Liver (tissue), 9 donors: ENCODE measurements around the gene LSM14B. TPM values are rescaled to one million over a fixed set of nuclear protein-coding genes. Genes with fewer than 3 reads are reported as not detected.

Experiments used
- DNase-seq: peaks from one replicate; pipeline ENCODE4 v3.0.0-alpha.2; 2017; ENCODE audit warnings: low spot score
- H3K27ac ChIP-seq, 2 donors: one replicate each; pipeline ENCODE4 v1.7.0; 2013; ENCODE audit warnings: inconsistent platforms in 2 of 2, low read length in 2 of 2, control low read depth in 1 of 2, low read depth in 1 of 2, mild to moderate bottlenecking in 1 of 2
- H3K27me3 ChIP-seq, 4 donors: one replicate each; pipeline versions ENCODE4 v1.6.1 to v1.7.0; 2013; ENCODE audit warnings: low read length in 3 of 4, inconsistent platforms in 1 of 4, mild to moderate bottlenecking in 1 of 4, moderate library complexity in 1 of 4; ENCODE audit not compliant: control insufficient read depth in 4 of 4, insufficient read depth in 4 of 4
- H3K36me3 ChIP-seq, 4 donors: one replicate each; pipeline versions ENCODE4 v1.6.1 to v1.7.0; 2013; ENCODE audit warnings: low read length in 3 of 4, mild to moderate bottlenecking in 3 of 4, low read depth in 1 of 4, moderate library complexity in 1 of 4; ENCODE audit not compliant: control insufficient read depth in 4 of 4, insufficient read depth in 3 of 4
- H3K4me1 ChIP-seq, 4 donors: one replicate each; pipeline versions ENCODE4 v1.6.1 to v1.7.0; 2013; ENCODE audit warnings: low read length in 3 of 4, mild to moderate bottlenecking in 3 of 4, moderate library complexity in 1 of 4; ENCODE audit not compliant: control insufficient read depth in 4 of 4, insufficient read depth in 4 of 4
- H3K4me3 ChIP-seq, 3 donors: one replicate each; pipeline versions ENCODE4 v1.6.1 to v1.7.0; 2013; ENCODE audit warnings: low read length in 3 of 3, control low read depth in 1 of 3, low read depth in 1 of 3, mild to moderate bottlenecking in 1 of 3
- H3K9ac ChIP-seq, 2 donors: one replicate each; pipeline ENCODE4 v1.7.0; 2013; ENCODE audit warnings: low read length in 2 of 2, mild to moderate bottlenecking in 2 of 2, moderate library complexity in 2 of 2, control low read depth in 1 of 2, low read depth in 1 of 2
- H3K9me3 ChIP-seq, 4 donors: one replicate each; pipeline versions ENCODE4 v1.6.1 to v1.7.0; 2013; ENCODE audit warnings: low read length in 3 of 4; ENCODE audit not compliant: control insufficient read depth in 4 of 4
- CTCF ChIP-seq: fragments of 150-350 bp; IDR thresholded peaks from 2 replicates; pipeline ENCODE4 v1.5.1; 2017; ENCODE audit warnings: improper control_type of control experiment, low read depth, low read length; ENCODE audit not compliant: missing input control
- EGR1 ChIP-seq, 2 donors: IDR thresholded peaks; 2 replicates each; pipeline ENCODE4 v1.6.1; 2016 to 2018; ENCODE audit warnings: antibody characterized with exemption in 2 of 2, low read depth in 2 of 2
- FOXA1 ChIP-seq: IDR thresholded peaks from 2 replicates; pipeline ENCODE4 v1.6.1; 2016; ENCODE audit warnings: antibody characterized with exemption
- FOXA2 ChIP-seq: IDR thresholded peaks from 2 replicates; pipeline ENCODE4 v1.6.1; 2016; ENCODE audit warnings: antibody characterized with exemption
- GABPA ChIP-seq, 2 donors: IDR thresholded peaks in 1 of 2; conservative IDR thresholded peaks in 1 of 2; 2 replicates each; pipeline ENCODE4 v1.6.1; 2016; ENCODE audit warnings: antibody characterized with exemption in 2 of 2, mild to moderate bottlenecking in 1 of 2, moderate library complexity in 1 of 2
- HNF4A ChIP-seq, 2 donors: conservative IDR thresholded peaks; 2 replicates each; pipeline ENCODE4 v1.6.1; 2016; ENCODE audit warnings: antibody characterized with exemption in 2 of 2, mild to moderate bottlenecking in 2 of 2
- HNF4G ChIP-seq: IDR thresholded peaks from 2 replicates; pipeline ENCODE4 v1.6.1; 2016; ENCODE audit warnings: antibody characterized with exemption
- JUND ChIP-seq, 2 donors: IDR thresholded peaks; 2 replicates each; pipeline ENCODE4 v1.6.1; 2016; ENCODE audit warnings: antibody characterized with exemption in 2 of 2
- MAX ChIP-seq: IDR thresholded peaks from 2 replicates; pipeline ENCODE4 v1.6.1; 2016; ENCODE audit warnings: antibody characterized with exemption
- NR2F2 ChIP-seq: IDR thresholded peaks from 2 replicates; pipeline ENCODE4 v1.6.1; 2016; ENCODE audit warnings: antibody characterized with exemption
- REST ChIP-seq: IDR thresholded peaks from 2 replicates; pipeline ENCODE4 v1.6.1; 2016; ENCODE audit warnings: antibody characterized with exemption, mild to moderate bottlenecking
- RXRA ChIP-seq, 2 donors: IDR thresholded peaks; 2 replicates each; pipeline ENCODE4 v1.6.1; 2017 to 2018; ENCODE audit warnings: antibody characterized with exemption in 2 of 2, mild to moderate bottlenecking in 1 of 2
- SP1 ChIP-seq: IDR thresholded peaks from 2 replicates; pipeline ENCODE4 v1.6.1; 2018; ENCODE audit warnings: antibody characterized with exemption, mild to moderate bottlenecking
- TAF1 ChIP-seq: conservative IDR thresholded peaks from 2 replicates; pipeline ENCODE4 v1.6.1; 2016; ENCODE audit warnings: antibody characterized with exemption, mild to moderate bottlenecking
- YY1 ChIP-seq: IDR thresholded peaks from 2 replicates; pipeline ENCODE4 v1.6.1; 2016; ENCODE audit warnings: antibody characterized with exemption, mild to moderate bottlenecking
- ZBTB33 ChIP-seq: IDR thresholded peaks from 2 replicates; pipeline ENCODE4 v1.6.1; 2016; ENCODE audit warnings: antibody characterized with exemption
- WGBS: extraction: QIAGEN DNeasy Blood & Tissue Kit; methylation state at CpG from one replicate; pipeline ENCODE4 v1.1.7; 2013; 5-methylcytosine and 5-hydroxymethylcytosine counted together
- polyA plus RNA-seq, 2 donors: library from polyadenylated mRNA; stranded (reverse) in 1 of 2; unstranded in 1 of 2; fragments of 200-250 nt in 1 of 2; fragments of >200 nt in 1 of 2; fragmentation: Nextera tagmentation in 1 of 2; extraction: Ambion mirVana in 1 of 2; gene quantifications; one replicate each; pipeline versions ENCODE4 v1.2.1 to v1.2.3, GENCODE V29; 2013 to 2015
- total RNA-seq, 2 donors: library from RNA; depleted of rRNA; stranded (reverse); fragments of >200 nt; gene quantifications; one replicate each; pipeline ENCODE4 v1.2.3, GENCODE V29; 2014
- donor health status: healthy.
- donor health status: healthy.
- donor health status: healthy.
- donor health status: healthy.
- donor health status: healthy.

Gene LSM14B
- total and polyA plus RNA-seq, 4 donors = 0.99 to 15.9 (median 13.3) TPM

GRCh38 chr20:62097881-62098407, 24.3 kb upstream of the LSM14B start:
- DNase-seq = no peak
- peaks cover 3 to 14% (median 7%) of the 10 kb centered on the region in 4 donors for H3K9me3 ChIP-seq
- WGBS = 82% methylated on average over 16 of the region's 16 CpGs

GRCh38 chr20:62101078-62101477, 21.2 kb upstream of the LSM14B start:
- no peaks in the 10 kb centered on the region for H3K36me3 ChIP-seq
- no peak overlapping the region for H3K9ac ChIP-seq
- H3K4me3 ChIP-seq = no peak overlapping the region
- peaks cover 0 to 4% (median 1%) of the 10 kb centered on the region in 4 donors for H3K27me3 ChIP-seq
- no peak for DNase-seq
- H3K27ac ChIP-seq = no peak overlapping the region
- no peaks in the 10 kb centered on the region for H3K4me1 ChIP-seq
- WGBS = 88% methylated on average over 4 of the region's 4 CpGs
- H3K9me3 ChIP-seq = peaks cover 3 to 19% (median 10%) of the 10 kb centered on the region in 4 donors
- no peak for TF ChIP-seq REST
- no peak for TF ChIP-seq HNF4G
- no peak for TF ChIP-seq JUND (IDR thresholded peaks at IDR 0.05)
- TF ChIP-seq CTCF = no peak
- no peak for TF ChIP-seq FOXA2
- no peak for TF ChIP-seq ZBTB33
- no peak for TF ChIP-seq MAX
- no peak for TF ChIP-seq NR2F2
- no peak for TF ChIP-seq HNF4A (conservative IDR thresholded peaks at IDR 0.05)
- TF ChIP-seq EGR1 (IDR thresholded peaks at IDR 0.05; ENCODE audit: low read depth in 2 of 2) = no peak
- TF ChIP-seq SP1 = no peak
- no peak for TF ChIP-seq YY1
- no peak for TF ChIP-seq FOXA1

More at GRCh38 chr20:62097881-62098407, 24.3 kb upstream of the LSM14B start:
- TF ChIP-seq SP1 = no peak
- no peak for TF ChIP-seq RXRA (IDR thresholded peaks at IDR 0.05)
- no peak for TF ChIP-seq HNF4A (conservative IDR thresholded peaks at IDR 0.05)
- TF ChIP-seq HNF4G = no peak
- no peak for TF ChIP-seq MAX
- no peak for TF ChIP-seq EGR1 (IDR thresholded peaks at IDR 0.05; ENCODE audit: low read depth in 2 of 2)
- no peak for TF ChIP-seq GABPA (IDR thresholded peaks at IDR 0.05 in 1 of 2, conservative IDR thresholded peaks at IDR 0.05 in 1 of 2)
- no peak for TF ChIP-seq YY1
- no peak for TF ChIP-seq NR2F2
- no peak for TF ChIP-seq FOXA1
- TF ChIP-seq REST = no peak
- no peak for TF ChIP-seq TAF1
- Histone ChIP-seq H3K36me3 (no peaks in the 10 kb centered on the region), H3K27ac (no peak overlapping the region), H3K4me3 (no peak overlapping the region), H3K4me1 (no peaks in the 10 kb centered on the region), H3K27me3 (peaks cover 0 to 4% (median 1%) of the 10 kb centered on the region in 4 donors), H3K9ac (no peak overlapping the region)
